SIG-M5 (cell line): Measurements from ENCODE around the gene SLC39A5.
"Not testable (repeated sequence)": the region's sequence is repeated elsewhere in the genome, so short reads cannot be mapped to it uniquely, and the experiment has no call there.

Experiments used
- DNase-seq: peaks from one replicate; lab custom pipeline; 2025; lab: John Stamatoyannopoulos, UW

Gene SLC39A5

DNA sequence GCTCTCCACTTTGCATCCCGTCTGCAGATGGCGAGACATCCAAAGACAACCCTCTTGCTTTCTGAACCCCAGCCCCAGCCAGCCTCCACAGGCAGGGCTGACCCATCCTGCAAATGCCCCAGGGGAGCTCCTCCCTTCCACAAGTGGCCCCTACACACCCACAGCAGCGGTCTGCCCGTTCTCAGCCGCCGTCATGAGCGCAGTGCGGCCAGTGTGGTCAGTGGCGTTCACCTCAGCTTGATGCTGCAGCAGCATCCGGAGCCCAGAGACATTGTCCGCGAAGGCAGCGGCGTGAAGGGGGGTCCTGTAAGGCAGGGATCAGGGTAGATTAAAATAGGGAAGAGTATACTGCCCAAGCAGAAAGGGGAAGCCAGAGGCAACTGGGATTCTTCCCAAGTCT is 14.6 kb downstream of the SLC39A5 start:
- DNase-seq: no peak

DNA sequence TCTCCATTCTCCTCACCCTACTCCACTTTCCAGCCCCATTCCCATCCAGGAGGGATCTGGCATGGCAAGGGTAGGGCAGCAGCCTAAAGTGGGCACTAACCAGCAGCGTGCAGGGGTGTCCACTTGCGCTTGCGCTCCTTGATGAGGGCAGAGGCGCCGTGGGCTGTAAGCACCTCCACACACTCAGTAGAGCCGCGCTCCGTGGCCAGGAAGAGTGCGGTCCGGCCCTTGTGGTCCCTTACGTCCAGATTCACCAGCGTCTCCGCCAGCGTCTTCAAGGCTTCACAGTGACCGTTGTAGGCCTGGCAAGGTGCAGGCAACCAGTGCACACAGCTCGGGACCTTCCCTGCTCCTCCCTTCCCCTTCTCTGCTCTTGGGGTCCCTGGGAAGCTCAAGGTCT is 18.1 kb downstream of the SLC39A5 start:
- DNase-seq: no peak

DNA sequence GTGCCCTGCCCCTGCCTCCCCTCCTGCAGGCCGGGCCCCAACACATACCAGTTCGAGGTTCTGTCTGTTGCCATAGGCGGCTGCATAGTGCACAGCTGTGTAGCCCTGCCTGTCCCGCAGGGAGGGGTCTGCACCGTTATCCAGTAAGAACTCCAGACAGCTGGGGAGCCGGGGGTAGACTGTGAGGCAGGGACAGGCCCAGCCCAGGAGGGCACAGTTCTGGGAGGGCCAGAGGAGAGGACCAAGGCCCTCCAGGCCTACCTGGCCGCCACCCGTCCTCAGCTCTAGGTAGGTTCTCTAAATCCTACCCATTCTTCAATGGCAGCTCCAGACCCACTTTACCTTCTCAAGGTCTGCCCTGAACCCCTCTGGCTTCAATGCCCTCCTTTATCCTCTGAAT is 18.9 kb downstream of the SLC39A5 start:
- DNase-seq: no peak

DNA sequence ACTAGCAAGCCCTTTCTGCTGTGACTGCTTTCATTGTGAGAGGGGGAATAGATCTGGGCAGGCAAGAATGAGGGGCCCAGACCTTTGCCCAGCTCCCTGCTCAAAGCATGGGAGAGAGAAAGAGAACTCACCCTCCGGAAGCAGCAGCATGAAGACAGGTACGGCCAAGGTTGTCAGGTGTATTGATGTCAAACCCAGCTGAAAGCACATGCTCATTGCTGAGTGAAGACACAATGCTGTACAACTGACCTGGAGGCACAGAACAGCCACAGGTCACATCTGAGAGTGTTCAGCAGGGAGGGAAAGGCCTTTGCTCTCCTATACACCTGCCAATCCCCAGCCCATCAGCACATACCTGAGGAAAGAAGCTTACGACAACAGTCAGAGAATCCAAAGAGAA is 22.8 kb downstream of the SLC39A5 start:
- no peak for DNase-seq

DNA sequence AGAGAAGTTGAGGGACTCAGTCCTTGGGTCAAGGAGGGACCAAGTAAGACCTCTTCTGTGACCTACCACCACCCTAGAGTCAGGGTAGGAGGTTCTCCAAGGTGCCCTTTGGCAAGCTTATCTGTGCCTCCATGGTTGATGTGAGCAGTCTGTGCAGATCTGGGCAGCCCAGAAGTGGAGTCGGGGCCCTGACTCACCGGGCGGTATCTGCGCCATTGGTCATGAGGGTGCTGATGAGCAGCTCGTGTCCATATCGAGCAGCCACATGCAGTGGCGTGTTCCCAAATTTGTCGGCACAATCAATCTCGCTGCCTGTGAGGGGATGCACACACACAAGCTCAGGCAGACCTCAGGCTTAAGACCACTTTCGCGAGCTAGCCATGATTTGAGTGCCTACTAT is 23.2 kb downstream of the SLC39A5 start:
- DNase-seq: no peak

DNA sequence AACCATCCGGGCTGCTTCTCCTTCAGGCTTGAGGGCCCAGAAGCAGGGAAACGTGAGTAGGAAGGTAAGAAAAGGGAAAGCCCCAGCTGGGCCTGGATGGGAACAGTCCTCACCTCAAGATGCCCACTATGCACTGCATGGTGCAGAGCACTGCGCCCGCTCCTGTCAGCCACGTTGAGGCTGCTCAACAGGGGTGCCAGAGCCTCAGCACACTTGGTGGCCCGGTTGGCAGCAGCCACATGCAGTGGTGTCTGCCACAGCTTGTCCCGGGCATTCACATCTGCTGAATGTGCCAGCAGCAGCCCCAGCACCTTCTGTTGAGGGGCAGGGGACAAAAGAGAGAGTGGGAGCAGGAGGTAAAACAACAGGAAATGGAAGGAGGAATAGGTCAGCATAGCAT is 25.8 kb downstream of the SLC39A5 start:
- no peak for DNase-seq

DNA sequence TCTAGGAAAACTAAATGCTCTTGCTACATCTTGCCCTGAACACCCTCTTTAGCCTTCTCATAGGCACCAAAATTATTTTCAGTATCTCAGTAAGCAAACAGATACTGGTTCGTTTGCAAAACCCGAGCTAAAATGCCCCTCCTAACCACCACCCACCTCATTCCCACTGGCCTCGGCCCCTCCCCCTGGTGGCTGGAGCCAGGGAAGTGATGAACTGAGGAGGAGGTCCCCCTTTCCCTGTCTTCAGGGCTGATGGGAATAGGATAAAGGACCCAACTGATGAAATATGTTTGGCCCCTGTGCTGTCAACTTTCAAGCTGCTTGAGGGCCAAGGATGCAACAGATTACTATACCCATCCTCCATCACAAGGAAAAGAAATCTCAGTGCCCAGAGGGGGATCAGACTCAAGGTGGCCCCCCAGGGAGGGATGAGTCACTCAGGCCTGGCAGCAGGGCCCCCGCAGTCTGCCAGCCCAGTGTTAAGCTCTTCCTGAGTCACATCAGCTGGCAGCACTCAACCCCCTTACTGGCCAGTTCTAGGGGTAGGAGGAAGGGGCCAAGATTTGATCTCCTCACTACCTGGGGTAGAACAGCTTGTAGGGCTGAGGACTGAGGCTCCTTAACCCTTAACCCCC is 26.6 kb downstream of the SLC39A5 start:
- no peak for DNase-seq

DNA sequence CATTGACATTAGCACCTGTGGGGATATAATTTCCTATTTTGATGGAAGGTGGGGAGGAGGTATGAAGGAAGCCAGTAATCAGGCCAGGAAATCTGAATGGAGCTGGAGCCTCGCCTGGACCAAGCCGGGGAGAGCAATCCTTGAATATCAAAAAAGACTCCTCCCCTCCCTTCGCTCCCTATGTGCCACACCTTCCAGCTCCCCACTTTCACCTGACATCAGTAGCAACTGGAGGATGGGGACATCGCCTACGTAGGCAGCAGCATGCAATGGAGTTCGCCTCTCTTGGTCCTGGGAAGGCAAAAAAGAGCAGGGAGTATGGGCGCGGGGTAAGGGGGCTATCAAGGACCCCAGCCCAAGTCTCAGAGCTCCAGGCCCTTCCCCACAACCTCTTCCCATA is 27.2 kb downstream of the SLC39A5 start:
- DNase-seq: no peak

DNA sequence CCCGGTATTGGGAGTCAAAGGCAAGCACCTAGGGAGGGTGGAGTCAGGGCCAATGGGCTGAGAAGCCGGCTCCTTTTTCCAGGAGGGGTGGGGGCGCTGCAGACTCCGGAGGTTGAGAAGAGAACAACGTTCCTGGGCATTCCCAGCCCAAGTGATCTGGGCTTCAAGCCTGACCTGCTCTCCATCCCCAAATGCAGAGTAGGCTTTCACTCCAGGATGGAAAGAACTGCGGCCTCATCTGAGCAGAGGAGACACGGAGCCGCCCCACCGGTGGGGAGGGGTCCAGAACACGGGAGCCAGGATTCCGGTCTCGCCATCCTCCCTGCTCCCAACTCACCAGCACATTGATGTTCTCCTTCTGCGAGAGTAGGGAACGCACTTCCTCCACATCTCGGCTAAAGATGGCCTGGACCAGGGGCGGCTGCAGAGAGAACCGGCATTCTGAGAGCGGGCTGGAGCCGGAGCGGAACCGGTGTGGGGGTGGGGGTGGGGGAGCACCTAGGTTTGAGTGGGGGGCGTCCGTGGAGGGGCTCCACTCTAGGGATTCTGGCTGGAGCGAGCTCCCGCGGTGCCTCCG is 27.7 kb downstream of the SLC39A5 start:
- no peak for DNase-seq

DNA sequence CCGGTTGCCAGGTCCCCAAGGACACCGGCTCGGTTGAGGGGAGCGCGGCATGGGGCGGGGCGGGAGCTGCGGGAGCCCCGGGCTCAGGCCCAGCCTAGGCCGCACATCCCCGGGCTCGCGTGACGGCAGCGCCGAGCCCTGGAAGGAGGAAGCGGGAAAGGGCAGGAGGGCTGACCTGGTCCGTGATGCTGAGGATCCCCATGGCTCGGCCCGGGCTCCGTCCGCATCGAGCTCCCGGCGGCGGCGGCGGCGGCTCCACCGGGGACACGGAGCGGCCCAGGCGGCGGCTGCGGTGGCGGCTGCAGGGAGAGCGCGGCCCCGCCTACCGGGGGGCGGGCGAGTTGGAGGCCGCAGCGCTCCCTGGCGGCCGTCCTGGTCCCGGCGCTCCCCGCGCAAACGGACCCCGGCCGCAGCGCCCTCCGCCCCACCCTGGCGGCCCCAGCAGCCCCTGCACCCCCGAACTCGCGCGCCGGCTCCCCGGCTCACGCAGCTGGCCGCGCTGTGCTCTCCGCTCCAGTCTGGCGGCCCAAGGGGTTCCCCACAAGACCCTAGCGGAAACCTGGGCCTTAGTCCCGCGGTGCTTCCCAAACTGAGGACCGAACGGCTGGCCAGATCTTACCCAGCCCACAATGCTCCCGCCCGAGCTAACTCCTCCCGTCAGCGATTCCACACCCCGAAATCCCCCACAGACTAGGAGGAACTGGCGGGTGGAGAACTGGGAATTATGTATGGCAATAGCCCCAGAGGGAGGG is 28.4 kb downstream of the SLC39A5 start, which contains the start of gene ANKRD52:
Gene ANKRD52, minus strand, starts transcription at position 317 of the 752 bp plus-strand sequence. Its CDS starts 115 bp downstream, at position 202.
- DNase-seq: no peak

DNA sequence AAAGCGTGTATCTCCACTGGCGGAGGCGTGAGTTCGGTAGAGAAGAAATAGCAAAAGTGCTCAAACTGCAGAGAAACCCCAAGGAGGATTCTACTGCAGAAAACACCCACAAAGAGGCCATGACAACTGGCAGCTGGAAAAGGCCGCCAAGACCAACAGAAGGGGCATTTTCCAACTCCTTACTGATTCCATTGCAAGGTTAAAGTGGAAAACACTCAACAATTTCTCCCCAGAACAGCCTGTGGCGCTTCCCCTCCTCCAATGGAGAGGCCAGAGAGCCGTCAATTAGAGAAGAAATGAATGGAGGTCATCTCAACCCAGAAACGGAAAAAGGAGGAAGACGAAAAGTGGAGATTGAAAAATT is 29.0 kb downstream of the SLC39A5 start:
- no peak for DNase-seq

DNA sequence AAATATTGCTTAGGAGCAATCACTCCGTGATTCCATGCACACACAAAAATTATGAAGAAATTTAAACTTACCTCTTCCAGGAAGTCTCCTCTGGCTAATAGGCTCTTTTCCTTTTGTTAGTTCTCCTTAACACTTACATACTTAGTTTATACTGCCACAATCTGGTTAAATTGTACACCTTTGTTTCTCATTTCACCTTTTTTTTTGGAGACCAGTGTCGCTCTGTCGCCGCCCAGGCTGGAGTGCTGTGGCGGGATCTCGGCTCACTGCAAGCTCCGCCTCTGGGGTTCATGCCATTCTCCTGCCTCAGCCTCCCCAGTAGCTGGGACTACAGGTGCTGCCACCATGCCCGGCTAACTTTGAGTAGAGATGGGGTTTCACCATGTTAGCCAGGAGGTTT is 30.5 kb downstream of the SLC39A5 start:
- DNase-seq: no peak

DNA sequence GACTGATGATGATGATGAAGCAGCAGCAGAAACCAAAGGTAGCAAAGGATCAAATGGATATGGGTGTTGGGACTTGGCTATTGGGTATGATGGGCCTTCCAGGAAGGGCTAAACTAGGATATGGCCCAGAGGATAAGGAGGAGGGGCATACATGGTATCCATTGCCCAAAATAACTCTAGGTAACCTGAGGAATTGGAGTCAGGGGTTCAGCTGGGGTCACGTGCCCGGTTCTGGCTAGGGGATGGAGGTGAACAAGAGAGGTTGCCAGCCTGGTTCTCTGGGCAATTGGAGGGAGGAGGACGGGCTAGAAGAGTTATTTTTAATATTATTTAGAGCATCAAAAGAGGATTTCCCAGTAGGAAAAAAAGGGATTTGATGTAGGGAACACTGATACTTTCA is 31.1 kb downstream of the SLC39A5 start:
- no peak for DNase-seq

DNA sequence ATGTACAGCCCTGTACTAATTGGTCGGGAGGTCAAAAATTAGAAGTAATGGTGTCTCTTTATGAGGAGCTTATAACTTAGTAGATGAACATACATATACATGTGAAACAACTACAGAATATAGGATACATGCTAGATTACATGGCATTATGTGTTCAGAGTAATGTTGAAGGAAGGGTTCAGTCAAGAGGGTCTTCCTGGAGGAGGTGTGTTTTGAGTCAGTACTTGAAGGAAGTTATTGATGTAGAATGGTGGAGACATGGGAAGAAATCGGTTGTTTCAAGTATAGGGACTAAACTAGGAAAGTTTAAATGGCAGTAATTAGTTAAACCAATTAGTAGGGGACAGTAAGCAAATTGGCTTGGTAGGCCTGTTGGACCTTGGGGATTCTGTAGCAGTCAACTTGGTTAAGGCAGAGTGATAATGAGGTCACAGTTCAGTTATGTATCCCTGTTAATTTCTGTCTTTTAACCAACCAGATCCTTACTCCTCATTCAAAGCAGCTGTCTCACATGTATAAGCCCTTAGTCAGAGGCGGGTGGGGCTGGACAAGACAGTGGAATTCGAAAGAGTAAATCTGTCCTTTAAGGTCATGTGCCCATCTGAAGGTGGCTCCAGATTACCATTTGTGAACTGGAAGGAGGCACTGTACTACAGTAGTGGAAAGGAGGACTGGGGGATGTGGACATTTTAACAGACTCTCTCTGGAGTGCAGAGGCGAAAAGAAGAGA is 31.8 kb downstream of the SLC39A5 start:
- DNase-seq: no peak

DNA sequence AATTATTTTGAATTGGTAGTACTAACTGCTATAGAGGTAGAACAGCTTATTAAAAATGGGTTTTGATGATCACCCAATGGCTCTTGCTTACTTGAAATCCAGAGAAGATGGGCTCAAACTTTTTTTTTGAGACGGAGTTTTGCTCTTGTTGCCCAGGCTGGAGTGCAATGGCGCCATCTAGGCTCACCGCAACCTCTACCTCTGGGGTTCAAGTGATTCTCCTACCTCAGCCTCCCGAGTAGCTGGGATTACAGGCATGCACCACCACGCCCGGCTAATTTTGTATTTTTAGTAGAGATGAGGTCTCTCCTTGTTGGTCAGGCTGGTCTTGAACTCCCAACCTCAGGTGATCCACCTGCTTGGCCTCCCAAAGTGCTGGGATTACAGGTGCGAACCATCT is 33.1 kb downstream of the SLC39A5 start:
- DNase-seq: not testable (repeated sequence)

DNA sequence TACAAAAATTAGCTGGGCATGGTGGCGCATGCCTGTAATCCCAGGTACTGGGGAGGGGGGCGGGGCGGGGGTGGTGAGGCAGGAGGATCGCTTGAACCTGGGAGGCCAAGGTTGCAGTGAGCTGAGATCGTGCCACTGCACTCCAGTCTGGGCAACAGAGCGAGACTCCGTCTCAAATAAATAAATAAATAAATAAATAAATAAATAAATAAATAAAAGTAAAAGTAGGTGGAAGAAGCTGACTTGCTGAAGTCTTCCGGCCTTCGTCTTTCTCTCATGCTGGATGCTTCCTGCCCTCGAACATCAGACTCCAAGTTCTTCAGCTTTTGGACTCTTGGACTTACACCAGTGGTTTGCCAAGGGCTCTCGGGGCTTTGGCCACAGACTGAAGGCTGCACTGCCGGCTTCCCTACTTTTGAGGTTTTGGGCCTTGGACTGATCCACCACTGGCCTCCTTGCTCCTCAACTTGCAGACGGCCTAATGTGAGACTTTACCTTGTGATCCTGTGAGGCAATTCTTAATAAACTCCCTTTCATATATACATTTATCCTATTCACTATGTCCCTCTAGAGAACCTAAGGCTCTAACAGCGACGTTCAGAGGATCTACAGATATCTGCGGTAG is 36.3 kb downstream of the SLC39A5 start:
- not testable (repeated sequence) for DNase-seq

DNA sequence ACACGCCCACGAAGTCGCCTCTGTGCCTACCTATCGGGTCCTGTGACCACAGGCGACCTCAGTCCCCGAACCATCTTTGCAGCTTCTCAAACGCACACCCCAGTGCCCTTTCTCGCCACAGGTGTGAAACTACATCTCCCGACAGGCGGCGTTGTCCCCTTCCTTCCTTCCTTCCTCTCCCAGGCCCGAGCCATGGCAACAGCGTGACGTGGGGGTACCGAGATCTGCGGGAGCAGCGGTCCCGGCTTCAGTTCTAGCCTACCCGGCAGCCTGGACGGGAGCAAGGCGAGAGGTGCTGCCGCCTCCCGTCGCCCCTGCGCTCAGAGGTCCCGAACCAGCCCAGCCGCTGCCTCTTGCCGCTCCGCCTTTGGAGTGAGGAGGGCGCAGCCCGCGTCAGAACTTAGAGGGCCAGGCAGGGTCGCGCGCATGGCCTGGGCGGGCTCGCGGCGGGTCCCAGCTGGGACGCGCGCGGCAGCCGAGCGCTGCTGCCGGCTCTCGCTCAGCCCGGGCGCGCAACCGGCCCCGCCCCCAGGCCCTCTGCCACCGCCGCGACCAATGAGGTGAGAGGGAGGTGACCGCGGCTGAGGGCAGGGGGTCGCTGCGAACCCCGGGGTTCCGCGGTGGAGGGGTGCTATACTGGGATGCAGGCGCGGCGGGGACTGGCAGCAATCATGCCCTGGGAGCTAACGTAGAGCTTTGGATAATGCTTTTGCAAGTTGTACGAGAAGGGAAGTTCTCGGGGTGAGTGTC is 37.0 kb downstream of the SLC39A5 start, which contains the start of gene COQ10A:
Gene COQ10A, plus strand, starts transcription at position 250 of the 750 bp plus-strand sequence. Its CDS starts 177 bp downstream, at position 427.
- peak; percentile 58 for DNase-seq

DNA sequence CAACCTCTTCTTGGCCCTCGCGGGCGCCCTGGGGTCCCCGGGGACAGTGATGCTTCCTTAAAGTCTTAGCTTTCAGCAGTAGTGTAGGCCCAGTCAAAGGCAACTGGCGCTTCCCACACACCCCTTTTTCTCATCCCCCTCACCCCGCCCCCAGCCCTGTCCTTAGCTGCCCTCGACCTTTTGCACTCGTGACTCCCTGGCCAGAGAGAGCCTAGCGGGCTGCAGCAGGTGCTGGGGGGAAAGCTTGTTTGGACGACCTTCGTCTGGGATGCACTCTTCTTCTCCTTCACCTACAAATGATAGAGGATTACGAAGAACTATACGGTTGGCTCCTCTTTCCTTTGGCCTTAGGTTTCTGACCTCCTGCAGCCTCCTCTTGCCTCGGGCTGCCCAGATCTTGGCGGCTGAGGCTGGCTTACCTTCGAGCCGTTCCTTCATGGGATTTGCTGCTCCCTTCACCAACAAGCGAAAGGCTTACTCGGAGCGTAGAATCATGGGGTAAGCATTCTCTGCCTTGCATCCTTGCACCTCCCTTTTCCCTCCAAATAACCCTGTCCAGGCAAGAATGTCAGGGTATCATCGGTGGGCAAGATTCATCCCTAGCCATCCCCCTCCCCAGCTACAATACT is 37.7 kb downstream of the SLC39A5 start:
- no peak for DNase-seq

DNA sequence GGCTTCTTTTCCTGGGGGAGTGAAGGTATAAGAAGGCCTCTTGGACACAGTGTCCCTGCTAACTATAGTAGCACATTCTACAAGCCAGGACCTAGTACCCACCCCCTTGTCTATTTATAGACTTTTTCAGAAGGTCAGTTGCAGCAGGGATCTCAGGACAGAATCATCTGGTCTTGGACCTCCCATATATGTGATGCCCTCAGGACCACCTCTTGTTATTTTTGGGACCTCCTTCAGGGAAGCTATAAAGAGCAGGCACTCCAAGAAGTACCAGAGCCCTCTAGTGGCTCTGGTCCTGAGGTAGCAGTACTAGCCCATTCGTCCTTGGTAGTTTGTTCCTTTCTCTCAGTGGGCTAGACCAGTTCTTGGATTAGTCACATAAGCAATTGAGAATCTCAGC is 41.2 kb downstream of the SLC39A5 start:
- DNase-seq: no peak

DNA sequence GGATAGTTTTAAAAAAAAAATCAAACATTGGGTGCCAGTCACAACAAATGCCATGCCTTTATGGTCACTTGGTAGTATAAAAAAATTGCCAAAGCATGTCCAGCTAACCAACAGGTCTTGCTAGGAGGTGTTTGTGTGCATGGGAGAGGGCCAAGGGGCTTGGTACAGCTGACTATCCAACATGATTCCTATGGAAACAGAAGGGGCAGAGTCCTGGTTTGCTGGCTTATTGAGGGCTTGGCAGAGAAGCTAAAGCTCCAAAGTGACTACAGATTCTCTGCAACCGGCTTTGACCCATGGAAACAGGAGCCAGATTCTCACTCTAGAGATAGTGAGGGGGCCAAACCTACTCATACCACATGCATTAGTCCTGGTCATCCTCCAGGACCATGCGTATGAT is 42.6 kb downstream of the SLC39A5 start:
- DNase-seq: not testable (repeated sequence)

DNA sequence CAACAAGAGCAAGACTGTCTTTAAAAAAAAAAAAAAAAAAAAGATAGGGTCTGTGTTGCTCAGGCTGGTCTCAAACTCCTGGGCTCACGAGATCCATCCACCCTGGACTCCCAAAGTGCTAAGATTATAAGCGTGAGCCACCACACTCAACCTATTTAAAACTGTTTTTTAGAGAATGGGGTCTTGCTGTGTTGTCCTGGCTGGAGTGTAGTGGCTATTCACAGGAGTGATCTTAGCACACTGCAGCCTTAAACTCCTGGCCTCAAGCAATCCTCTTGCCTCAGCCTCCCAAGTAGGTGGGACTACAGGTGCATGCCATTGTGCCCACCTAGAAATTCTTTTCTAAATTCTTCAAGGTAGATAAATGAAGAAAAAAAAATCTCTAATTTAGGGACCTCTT is 44.4 kb downstream of the SLC39A5 start:
- no peak for DNase-seq
